NB4 (cell line): Measurements from ENCODE around the gene JOSD2.
A peak's percentile ranks its signal among the peaks of the same experiment; 100 is the strongest.

Source experiments
- CTCF ChIP-seq: IDR thresholded peaks from one replicate; pipeline ENCODE4 v1.5.1; 2012; ENCODE audit warnings: low read depth, low read length
- MYC ChIP-seq: IDR thresholded peaks from 2 replicates; pipeline ENCODE4 v1.6.1; 2011; ENCODE audit warnings: low read depth, low read length
- POLR2A ChIP-seq: IDR thresholded peaks from 2 replicates; pipeline ENCODE4 v1.6.1; 2011; ENCODE audit warnings: mild to moderate bottlenecking; ENCODE audit not compliant: insufficient read length; ENCODE audit errors: extremely low read depth
- TF ChIP-seq, protein P1 (sequence below): IDR thresholded peaks from 2 replicates; pipeline ENCODE4 v1.6.1; 2011; ENCODE audit warnings: low read depth, low read length

DNA sequence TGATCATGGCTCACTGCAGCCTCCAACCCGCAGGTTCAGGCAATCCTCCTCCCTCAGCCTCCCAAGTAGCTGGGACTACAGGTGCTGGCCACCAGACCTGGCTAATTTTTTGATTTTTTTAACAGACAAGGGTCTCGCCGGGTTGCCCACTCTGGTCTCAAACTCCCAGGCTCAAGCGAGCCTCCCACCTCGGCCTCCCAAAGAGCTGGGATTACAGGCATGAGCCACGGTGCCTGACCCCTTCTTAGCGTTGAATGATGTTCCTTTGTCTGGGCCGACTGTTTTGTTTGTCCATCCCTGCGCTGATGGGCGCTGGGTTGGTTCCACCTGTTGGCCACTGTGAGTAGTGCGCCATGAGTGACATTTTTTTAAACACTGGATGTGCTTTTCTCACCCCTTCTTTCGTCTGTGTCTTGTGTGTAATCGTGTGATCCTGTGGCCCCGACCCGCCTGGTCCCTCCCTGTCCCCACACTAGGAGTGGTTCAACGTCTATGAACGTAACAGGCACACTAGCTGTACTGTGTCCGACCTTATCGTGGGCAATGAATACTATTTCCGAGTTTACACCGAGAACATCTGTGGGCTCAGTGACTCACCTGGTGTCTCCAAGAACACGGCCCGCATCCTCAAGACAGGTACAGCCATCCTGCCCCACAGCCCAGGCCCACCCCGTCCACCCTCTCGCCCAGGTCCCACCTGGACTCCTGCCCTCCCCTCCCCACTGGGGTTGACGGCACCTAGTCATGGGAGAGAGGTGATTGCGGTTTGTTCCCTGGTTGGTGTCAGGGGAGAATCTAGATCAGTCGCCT lies 49.7 kb downstream of the JOSD2 start:
- TF ChIP-seq CTCF, result peak; percentile 77
- no peak for TF ChIP-seq POLR2A
- TF ChIP-seq MYC, result no peak
- TF ChIP-seq, protein P1, sequence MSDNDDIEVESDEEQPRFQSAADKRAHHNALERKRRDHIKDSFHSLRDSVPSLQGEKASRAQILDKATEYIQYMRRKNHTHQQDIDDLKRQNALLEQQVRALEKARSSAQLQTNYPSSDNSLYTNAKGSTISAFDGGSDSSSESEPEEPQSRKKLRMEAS, result no peak
